ENCODE results near the gene SDK1.
"Not testable (repeated sequence)": the region's sequence is repeated elsewhere in the genome, so short reads cannot be mapped to it uniquely, and the experiment has no call there.

Gene SDK1

DNA sequence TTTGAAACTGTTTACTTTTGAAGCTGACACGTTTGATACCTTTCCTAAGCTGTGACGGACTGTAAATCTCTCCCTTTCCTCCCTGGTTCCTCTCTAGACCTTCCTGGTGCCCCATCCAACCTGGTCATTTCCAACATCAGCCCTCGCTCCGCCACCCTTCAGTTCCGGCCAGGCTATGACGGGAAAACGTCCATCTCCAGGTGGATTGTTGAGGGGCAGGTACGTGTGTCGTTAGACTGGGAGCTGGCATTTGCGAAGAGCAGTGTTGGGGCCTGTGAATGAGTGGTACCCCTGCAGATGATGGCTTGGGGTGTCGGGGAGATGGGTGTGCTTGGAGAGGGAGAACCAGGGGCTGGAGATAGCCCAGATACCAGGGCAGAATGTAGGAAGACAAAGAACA is 778.3 kb downstream of the SDK1 start:
- Histone ChIP-seq H3K27ac (ENCODE audit: low read depth, low read length) (no peak overlapping the region), H3K4me3 (ENCODE audit: low read depth in 1 of 2, low read length in 2 of 2) (no peak overlapping the region), H3K36me3 (ENCODE audit: insufficient read depth, low read length) (no peaks in the 10 kb centered on the region), H3K4me1 (ENCODE audit: insufficient read depth, low read length) (no peaks in the 10 kb centered on the region), H3K9ac (ENCODE audit: low read length) (no peak overlapping the region), H3K27me3 (ENCODE audit: control insufficient read depth in 1 of 2, insufficient read depth in 2 of 2, low read length in 2 of 2) (no peaks in the 10 kb centered on the region), H3K9me3 (ENCODE audit: low read length) (no peaks in the 10 kb centered on the region)

DNA sequence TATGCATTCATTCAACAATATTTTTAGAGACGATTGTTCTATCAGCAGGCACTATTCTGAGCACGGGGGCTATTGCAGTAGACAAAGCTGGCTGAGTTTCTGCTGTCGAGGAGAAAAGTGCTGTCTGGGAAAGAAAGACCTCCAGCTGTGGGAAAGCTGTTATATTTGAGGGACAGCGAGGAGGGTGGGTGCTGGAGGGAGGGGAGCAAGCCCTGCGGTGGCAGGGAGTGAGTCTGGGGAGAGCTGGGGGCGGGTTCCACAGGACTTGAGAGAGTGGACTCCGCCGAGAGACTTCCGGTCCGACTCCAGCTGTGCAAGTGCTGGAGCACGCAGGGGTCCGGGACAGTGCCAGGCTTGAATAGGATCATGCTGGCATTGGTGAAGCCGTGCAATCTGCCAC is 778.9 kb downstream of the SDK1 start:
- no peaks in the 10 kb centered on the region for H3K27me3 ChIP-seq (ENCODE audit: control insufficient read depth in 1 of 2, insufficient read depth in 2 of 2, low read length in 2 of 2)
- H3K4me1 ChIP-seq (ENCODE audit: insufficient read depth, low read length): no peaks in the 10 kb centered on the region
- no peak overlapping the region for H3K27ac ChIP-seq (ENCODE audit: low read depth, low read length)
- no peak overlapping the region for H3K9ac ChIP-seq (ENCODE audit: low read length)
- no peaks in the 10 kb centered on the region for H3K36me3 ChIP-seq (ENCODE audit: insufficient read depth, low read length)
- H3K9me3 ChIP-seq (ENCODE audit: low read length): no peaks in the 10 kb centered on the region
- H3K4me3 ChIP-seq (ENCODE audit: low read depth in 1 of 2, low read length in 2 of 2): no peak overlapping the region

DNA sequence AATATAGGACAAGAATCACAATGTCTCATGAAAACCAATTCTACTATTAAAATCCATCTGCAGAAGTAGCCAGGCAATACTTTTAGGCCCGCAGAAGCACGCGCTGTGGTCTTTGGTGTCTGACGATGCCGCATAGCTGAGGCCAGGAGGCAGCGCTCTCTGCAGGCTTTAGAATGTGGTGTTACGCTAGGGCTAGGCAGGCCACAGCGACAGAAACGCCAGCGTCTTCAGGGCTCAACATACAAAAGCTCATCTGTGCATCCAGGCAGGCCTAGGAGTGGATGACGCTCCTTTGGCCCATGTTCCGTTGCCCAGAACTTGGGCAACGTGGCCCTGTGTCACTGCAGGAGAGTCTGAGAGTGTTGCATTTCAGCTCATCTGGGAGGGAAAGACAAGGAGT is 779.9 kb downstream of the SDK1 start:
- H3K9me3 ChIP-seq (ENCODE audit: low read length): no peaks in the 10 kb centered on the region
- no peak overlapping the region for H3K27ac ChIP-seq (ENCODE audit: low read depth, low read length)
- H3K36me3 ChIP-seq (ENCODE audit: insufficient read depth, low read length): no peaks in the 10 kb centered on the region
- no peak overlapping the region for H3K9ac ChIP-seq (ENCODE audit: low read length)
- H3K4me1 ChIP-seq (ENCODE audit: insufficient read depth, low read length): no peaks in the 10 kb centered on the region
- no peak overlapping the region for H3K4me3 ChIP-seq (ENCODE audit: low read depth in 1 of 2, low read length in 2 of 2)
- no peaks in the 10 kb centered on the region for H3K27me3 ChIP-seq (ENCODE audit: control insufficient read depth in 1 of 2, insufficient read depth in 2 of 2, low read length in 2 of 2)

DNA sequence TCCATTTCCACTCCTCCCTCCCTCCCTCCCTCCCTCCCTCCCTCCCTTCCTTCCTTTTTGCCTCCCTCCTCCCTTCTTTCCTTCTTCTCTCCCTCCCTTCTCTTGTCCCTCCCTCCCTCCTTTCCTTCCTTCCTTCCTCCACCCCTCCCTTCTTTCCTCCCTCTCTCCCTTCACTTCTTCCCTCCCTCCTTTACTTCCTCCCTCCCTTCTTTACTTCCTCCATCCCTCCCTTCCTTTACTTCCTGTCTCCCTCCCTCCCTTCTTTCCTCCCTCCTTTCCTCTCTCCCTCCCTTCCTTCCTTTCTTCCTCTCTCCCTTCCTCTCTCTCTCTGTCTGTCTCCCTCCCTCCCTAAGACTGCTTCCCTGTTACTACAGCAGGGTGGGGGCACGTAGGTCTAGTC is 782.5 kb downstream of the SDK1 start:
- Histone ChIP-seq H3K27ac (ENCODE audit: low read depth, low read length) (no peak overlapping the region), H3K4me3 (ENCODE audit: low read depth in 1 of 2, low read length in 2 of 2) (no peak overlapping the region), H3K4me1 (ENCODE audit: insufficient read depth, low read length) (no peaks in the 10 kb centered on the region), H3K9ac (ENCODE audit: low read length) (no peak overlapping the region), H3K27me3 (ENCODE audit: control insufficient read depth in 1 of 2, insufficient read depth in 2 of 2, low read length in 2 of 2) (no peaks in the 10 kb centered on the region), H3K36me3 (ENCODE audit: insufficient read depth, low read length) (no peaks in the 10 kb centered on the region), H3K9me3 (ENCODE audit: low read length) (no peaks in the 10 kb centered on the region)

DNA sequence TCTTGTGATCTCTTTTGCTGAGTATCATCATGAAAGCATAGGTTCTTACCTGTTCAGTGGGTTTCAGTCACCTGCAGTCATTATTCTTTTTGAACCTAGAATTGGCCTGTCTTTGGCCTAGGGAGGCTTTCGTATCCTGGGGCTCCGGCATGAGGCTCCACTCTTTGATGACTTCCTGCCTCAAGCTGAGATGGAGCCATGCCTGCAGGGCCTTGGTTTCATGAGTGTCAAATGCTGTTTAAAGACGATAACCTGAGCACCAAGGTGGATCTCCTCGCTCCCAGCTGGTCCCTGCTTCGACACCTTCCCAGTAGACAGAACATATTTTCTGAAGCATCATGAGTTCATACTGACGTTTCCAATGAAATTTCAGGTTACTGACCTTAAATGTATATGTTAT is 783.2 kb downstream of the SDK1 start:
- Histone ChIP-seq H3K9me3 (ENCODE audit: low read length) (no peaks in the 10 kb centered on the region), H3K4me1 (ENCODE audit: insufficient read depth, low read length) (no peaks in the 10 kb centered on the region), H3K9ac (ENCODE audit: low read length) (no peak overlapping the region), H3K27me3 (ENCODE audit: control insufficient read depth in 1 of 2, insufficient read depth in 2 of 2, low read length in 2 of 2) (no peaks in the 10 kb centered on the region), H3K4me3 (ENCODE audit: low read depth in 1 of 2, low read length in 2 of 2) (no peak overlapping the region), H3K27ac (ENCODE audit: low read depth, low read length) (no peak overlapping the region), H3K36me3 (ENCODE audit: insufficient read depth, low read length) (no peaks in the 10 kb centered on the region)

DNA sequence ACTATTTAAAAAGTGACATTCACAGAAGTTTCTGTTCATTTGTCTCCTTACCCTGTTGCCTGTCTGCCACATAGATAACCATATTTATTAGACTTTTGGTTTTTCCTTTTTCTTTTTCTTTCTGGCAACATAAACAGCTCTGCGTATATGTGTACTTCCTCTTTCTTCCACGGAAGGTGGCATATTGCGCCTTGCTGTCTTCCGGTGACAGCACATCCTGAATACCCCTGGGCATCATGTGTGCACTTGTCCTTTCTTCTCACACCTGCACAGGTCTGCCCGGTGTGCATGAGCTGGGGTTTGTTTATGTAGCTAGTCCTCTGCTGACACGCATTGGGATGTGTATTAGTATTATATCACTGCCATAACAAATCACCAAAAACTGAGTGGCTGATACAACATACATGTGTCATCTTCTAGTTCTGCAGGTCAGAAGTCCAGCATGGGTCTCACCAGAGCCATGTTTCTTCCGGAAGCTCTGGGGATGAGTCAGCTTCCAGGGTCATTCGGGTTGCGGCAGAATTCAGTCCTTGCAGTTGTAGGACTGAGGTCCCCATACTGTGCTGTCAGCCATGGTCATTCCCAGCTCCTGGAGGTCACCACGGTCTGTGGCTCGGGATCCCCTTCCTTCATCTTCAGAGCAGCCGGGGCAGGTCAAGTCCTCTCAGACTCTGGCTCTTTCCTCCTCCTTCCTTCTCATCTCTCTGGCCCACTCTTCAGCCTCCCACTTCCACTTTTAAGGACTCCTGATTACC is 785.1 kb downstream of the SDK1 start:
- Histone ChIP-seq H3K4me3 (ENCODE audit: low read depth in 1 of 2, low read length in 2 of 2) (no peak overlapping the region), H3K36me3 (ENCODE audit: insufficient read depth, low read length) (no peaks in the 10 kb centered on the region), H3K4me1 (ENCODE audit: insufficient read depth, low read length) (no peaks in the 10 kb centered on the region), H3K27ac (ENCODE audit: low read depth, low read length) (no peak overlapping the region), H3K27me3 (ENCODE audit: control insufficient read depth in 1 of 2, insufficient read depth in 2 of 2, low read length in 2 of 2) (no peaks in the 10 kb centered on the region), H3K9ac (ENCODE audit: low read length) (no peak overlapping the region), H3K9me3 (ENCODE audit: low read length) (no peaks in the 10 kb centered on the region)

DNA sequence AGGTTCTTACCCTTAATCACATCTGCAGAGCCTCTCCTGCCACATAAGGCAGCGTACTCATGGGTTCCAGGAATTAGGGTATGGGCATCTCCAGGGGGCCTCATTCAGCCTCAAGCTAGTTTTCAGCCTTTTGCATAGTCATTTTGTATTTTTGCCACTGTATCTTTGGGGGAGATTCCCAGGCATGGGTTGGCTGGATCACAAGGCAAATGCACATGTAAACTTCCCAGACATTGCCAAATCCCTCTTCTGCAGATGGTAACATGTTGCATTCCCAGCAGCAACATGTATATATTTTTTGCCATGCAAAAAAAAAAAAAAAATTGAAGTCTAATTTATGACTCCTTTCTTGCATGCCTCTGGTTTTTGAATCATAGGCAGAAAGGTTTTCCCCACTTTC is 785.7 kb downstream of the SDK1 start:
- Histone ChIP-seq H3K27ac (ENCODE audit: low read depth, low read length) (no peak overlapping the region), H3K27me3 (ENCODE audit: control insufficient read depth in 1 of 2, insufficient read depth in 2 of 2, low read length in 2 of 2) (no peaks in the 10 kb centered on the region), H3K9ac (ENCODE audit: low read length) (no peak overlapping the region), H3K4me3 (ENCODE audit: low read depth in 1 of 2, low read length in 2 of 2) (no peak overlapping the region), H3K4me1 (ENCODE audit: insufficient read depth, low read length) (no peaks in the 10 kb centered on the region), H3K36me3 (ENCODE audit: insufficient read depth, low read length) (no peaks in the 10 kb centered on the region), H3K9me3 (ENCODE audit: low read length) (no peaks in the 10 kb centered on the region)

DNA sequence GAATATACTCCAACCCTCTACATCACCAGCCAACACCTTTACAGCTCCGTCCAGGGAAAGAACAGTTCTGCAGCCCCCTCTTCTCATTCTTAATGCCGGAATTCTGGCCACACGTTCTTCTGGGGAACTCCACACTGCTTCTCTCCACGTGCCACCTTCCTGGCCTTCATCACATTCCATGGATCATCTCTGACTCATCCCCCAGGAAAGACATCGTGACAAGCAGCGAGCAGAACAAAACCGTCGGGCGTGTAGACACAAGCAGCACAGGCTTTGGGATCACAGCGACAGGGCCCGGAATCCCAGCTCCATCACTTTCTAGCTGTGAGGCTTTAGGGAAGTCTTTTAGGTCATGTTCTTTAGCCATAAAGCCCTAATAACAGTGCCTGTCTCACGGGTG is 790.7 kb downstream of the SDK1 start:
- Histone ChIP-seq H3K4me3 (ENCODE audit: low read depth in 1 of 2, low read length in 2 of 2) (no peak overlapping the region), H3K36me3 (ENCODE audit: insufficient read depth, low read length) (no peaks in the 10 kb centered on the region), H3K27ac (ENCODE audit: low read depth, low read length) (no peak overlapping the region), H3K4me1 (ENCODE audit: insufficient read depth, low read length) (no peaks in the 10 kb centered on the region), H3K9me3 (ENCODE audit: low read length) (no peaks in the 10 kb centered on the region), H3K9ac (ENCODE audit: low read length) (no peak overlapping the region), H3K27me3 (ENCODE audit: control insufficient read depth in 1 of 2, insufficient read depth in 2 of 2, low read length in 2 of 2) (no peaks in the 10 kb centered on the region)

DNA sequence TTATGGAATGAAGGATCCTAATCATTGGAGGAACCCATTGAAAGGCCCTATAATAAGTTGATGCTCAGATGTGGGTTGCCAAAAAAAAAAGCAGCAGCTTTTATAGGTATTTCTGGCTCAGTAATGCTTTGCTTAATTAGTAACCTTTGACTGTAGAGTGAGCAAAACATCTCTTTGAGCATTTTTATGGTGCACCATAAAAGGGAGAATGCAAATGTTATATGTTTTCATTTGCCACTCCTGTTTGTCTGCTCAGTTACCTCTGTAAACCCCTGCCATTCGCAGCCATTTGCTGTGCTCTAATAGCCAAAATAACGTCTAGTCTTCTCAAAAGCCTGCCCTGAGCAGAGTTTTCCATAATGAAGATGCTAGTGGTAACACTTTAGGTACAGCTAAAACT is 792.0 kb downstream of the SDK1 start:
- H3K27me3 ChIP-seq (ENCODE audit: control insufficient read depth in 1 of 2, insufficient read depth in 2 of 2, low read length in 2 of 2): no peaks in the 10 kb centered on the region
- H3K9ac ChIP-seq (ENCODE audit: low read length): no peak overlapping the region
- H3K36me3 ChIP-seq (ENCODE audit: insufficient read depth, low read length): no peaks in the 10 kb centered on the region
- H3K27ac ChIP-seq (ENCODE audit: low read depth, low read length): no peak overlapping the region
- H3K4me3 ChIP-seq (ENCODE audit: low read depth in 1 of 2, low read length in 2 of 2): no peak overlapping the region
- H3K9me3 ChIP-seq (ENCODE audit: low read length): no peaks in the 10 kb centered on the region
- H3K4me1 ChIP-seq (ENCODE audit: insufficient read depth, low read length): no peaks in the 10 kb centered on the region

DNA sequence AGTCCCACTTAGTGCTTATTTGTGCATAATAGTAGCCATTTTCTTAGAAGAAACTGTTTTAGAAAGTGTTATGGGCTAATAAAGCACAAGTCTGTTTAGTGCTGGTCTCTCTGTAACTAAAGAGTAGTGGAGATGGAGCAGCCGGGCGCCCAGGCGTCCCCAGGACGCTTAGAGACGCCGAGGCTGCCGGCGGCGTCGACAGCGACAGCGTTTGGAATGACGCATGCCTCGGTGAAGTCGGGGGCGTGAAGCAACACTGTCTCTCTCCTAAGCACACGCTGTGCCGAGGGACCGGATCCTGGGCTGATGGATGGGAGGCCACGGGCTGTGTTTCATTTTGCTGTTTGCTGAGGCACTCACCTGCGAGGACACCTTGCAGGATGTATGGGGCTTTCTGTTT is 792.4 kb downstream of the SDK1 start:
- Histone ChIP-seq H3K36me3 (ENCODE audit: insufficient read depth, low read length) (no peaks in the 10 kb centered on the region), H3K4me1 (ENCODE audit: insufficient read depth, low read length) (no peaks in the 10 kb centered on the region), H3K27me3 (ENCODE audit: control insufficient read depth in 1 of 2, insufficient read depth in 2 of 2, low read length in 2 of 2) (no peaks in the 10 kb centered on the region), H3K4me3 (ENCODE audit: low read depth in 1 of 2, low read length in 2 of 2) (no peak overlapping the region), H3K27ac (ENCODE audit: low read depth, low read length) (no peak overlapping the region), H3K9me3 (ENCODE audit: low read length) (no peaks in the 10 kb centered on the region), H3K9ac (ENCODE audit: low read length) (no peak overlapping the region)

DNA sequence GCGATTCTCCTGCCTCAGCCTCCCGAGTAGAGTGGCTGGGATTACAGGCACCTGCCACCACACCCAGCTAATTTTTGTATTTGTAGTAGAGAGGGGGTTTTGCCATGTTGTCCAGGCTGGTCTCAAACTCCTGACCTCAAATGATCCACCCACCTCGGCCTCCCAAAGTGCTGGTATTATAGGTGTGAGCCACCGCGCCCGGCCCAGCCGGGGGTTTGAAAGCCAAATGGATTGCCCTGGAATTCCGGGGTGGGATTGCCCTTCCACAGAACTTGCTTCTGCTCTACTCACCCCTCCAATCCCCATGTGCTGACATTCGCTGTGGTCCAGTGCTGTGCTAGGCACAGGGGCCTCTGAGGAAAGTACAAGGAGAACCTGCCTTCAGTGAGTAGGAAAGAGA is 793.1 kb downstream of the SDK1 start:
- H3K4me3 ChIP-seq (ENCODE audit: low read depth in 1 of 2, low read length in 2 of 2); H3K27ac ChIP-seq (ENCODE audit: low read depth, low read length); H3K36me3 ChIP-seq (ENCODE audit: insufficient read depth, low read length); H3K4me1 ChIP-seq (ENCODE audit: insufficient read depth, low read length); H3K9me3 ChIP-seq (ENCODE audit: low read length); H3K9ac ChIP-seq (ENCODE audit: low read length); H3K27me3 ChIP-seq (ENCODE audit: control insufficient read depth in 1 of 2, insufficient read depth in 2 of 2, low read length in 2 of 2): not testable (repeated sequence)

DNA sequence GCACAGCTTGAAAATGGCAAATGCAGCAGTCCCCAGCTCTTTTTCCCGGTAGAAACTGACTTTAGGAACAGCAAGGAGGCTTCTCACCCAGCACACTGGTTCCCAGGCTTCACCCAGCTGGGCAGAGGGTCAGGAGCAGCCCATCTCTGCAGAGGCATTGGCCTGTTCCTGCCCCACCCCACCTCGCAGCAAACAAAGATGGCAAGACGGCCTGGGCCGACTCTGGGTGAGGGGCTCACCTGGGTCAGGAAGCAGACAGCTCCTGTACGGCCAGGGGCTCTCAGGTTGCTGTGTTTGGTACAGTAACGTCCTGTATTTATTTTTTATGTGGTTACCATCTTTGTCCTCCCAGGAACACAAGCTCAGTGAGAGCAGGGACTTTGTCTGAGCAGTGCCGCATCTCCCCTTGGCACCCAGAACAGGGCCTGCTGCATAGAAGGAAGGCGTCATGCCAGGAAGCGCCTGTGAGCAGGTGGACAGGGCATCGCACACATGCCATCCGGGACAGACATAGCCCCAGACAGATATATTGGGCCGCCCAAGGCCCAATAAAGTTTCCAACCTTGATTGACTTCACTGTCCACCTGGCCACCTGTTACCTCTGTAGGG is 796.1 kb downstream of the SDK1 start:
- no peaks in the 10 kb centered on the region for H3K27me3 ChIP-seq (ENCODE audit: control insufficient read depth in 1 of 2, insufficient read depth in 2 of 2, low read length in 2 of 2)
- no peak overlapping the region for H3K27ac ChIP-seq (ENCODE audit: low read depth, low read length)
- H3K36me3 ChIP-seq (ENCODE audit: insufficient read depth, low read length): no peaks in the 10 kb centered on the region
- no peaks in the 10 kb centered on the region for H3K4me1 ChIP-seq (ENCODE audit: insufficient read depth, low read length)
- H3K9me3 ChIP-seq (ENCODE audit: low read length): no peaks in the 10 kb centered on the region
- no peak overlapping the region for H3K4me3 ChIP-seq (ENCODE audit: low read depth in 1 of 2, low read length in 2 of 2)
- no peak overlapping the region for H3K9ac ChIP-seq (ENCODE audit: low read length)

Data from muscle layer of colon (tissue), 2 donors.